ENCODE results near the gene EIF2AK3.
A peak's percentile ranks its signal among the peaks of the same experiment; 100 is the strongest.
"Not testable (repeated sequence)": the region's sequence is repeated elsewhere in the genome, so short reads cannot be mapped to it uniquely, and the experiment has no call there.

Gene EIF2AK3

DNA sequence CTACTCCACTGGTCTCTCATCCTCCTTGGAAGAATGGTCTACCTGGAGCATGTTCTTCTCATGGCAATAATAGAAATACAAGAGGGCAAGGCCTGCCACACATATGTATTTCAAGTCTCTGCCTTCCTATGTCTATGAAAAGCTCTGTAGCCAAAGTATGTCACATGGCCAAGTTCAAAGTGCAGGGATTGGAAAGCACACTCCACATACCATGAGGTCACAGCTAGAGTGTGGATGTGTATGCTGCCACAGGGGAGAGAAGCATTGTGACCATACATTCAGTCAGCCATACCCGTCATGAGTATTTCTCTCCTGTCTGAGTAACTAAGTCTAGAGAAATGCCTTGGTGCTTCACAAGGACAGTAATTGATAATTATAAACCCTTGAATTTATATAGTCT, 8.8 kb upstream of the EIF2AK3 start:
- DNase-seq: no peak

DNA sequence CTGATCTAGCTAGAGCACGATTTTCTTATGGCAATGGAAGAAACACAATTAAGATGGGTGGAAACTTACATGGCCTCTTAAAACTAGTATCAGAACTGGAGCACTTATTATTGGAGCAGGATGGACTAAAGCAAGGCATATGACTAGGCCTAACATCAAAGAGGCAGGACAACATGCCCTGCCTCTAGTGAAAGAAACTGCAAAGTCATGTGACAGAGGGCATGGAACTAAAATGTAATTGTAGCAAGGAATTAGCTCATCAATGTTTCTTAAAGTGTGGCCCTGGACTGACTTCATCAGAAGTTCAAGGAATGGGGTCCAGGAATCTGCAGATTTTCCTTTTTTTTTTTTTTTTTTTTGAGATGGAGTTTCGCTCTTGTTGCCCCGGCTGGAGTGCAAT, 5.3 kb upstream of the EIF2AK3 start:
- DNase-seq: no peak

DNA sequence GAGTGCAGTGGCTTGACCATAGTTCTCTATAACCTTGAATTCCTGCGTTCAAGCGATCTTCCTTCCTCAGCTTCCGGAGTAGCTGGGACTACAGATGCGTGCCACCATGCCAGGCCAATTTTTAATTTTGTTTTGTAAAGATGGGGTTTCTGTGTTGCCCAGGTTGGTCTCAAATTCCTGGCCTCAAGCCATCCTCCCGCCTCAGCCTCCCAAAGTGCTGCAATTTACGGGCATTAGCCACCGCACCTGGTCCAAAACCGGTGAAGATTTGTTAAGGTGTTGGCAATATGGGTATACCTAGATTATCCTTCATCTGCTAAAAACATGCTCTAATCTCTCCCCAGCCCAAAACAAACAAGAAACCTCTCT, 1.3 kb upstream of the EIF2AK3 start:
- no peak for DNase-seq

DNA sequence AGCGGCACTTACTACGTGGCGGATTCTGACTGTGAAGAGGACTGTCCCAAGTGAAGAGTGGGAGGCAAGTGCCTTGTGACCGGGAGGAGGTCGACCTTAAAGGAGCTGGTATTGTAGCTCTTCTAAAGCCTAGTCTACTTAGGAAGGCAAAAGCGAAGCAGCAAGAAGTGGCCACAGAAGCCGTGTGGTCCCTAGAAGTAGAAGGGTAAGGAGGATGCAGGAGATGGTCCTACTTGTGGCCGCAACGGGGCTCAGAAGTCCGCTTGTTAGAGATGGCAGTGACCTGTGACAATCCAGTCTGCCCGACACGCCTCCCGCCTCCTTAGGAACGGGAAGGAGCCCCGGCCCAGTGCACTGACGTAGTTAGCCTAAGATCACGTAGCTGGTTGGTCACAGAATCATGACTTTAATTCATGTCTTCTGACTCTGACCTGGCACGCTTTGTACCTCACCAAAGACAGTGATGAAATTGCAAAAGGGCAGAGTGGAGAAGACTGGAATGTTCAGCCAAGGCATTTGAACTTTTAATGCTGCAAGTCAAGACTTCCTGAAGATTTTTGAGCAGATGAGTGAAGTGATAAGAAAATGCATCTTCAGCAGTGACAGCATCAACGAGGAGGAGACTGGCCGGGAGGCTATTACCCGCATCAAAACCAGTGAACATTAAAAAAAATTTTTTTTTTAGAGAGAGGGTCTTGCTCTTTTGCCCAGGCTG, 749 bp upstream of the EIF2AK3 start:
- DNase-seq: peak; percentile 94

DNA sequence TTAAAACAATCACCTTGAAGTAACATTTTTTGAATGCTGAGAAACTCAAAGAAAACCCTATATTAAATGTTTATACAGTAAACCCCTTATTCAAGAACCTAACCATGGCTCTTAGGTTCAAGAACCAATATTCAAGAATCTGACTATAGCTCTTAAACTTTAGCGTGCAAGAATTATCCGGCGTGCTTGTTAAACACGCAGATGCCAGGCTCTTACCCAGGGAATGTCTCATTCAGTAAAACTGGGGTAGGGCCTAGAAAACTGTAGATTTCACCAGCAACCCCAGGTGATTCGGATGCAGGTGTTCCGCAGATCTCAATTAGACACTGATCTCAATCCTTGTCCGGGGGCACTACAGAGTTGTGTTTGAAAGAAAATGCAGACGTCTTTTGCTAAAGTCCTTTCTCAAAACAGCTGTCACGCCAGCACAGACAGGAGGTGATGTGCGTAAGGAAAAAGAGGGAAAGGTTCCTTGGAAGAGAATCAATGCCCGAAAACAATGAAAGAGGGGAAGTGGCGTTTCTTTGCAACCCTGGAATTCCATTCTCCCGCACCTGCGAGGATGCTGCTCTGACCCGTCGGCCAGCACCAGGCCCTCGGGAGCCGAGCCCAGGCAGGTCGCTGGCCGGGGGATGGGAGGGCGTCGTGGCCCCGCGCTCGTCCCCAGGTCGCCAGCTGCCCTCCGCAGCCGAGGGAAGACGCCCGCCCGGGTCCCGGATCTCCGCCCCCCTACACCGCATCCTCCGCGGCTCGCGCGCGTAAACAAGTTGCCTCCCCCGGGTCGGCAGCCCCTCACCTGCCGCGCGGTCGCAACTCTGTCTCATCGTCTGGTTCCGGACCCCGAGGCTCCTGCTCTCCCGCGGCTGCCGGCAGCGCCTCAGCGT, 851 bp downstream of the EIF2AK3 start:
- no peak for DNase-seq

DNA sequence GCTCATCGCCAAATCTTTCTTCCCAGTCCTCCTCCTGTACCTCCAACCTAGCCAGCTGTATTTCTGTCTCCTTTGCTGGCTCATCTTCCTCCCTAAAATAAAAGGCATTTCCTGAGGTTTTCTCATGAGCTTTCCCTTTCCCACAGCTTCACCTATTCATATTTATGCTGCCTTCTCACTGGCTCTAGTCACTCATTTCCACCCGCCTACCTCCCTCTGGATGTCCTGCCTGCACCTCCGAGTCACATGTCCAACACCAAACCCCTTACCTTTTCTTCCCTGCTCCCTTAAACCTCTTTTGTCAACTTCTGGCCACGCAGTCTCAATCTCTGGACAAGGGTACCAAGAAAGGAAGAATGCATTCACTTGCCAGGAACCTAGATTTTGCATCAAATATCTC, 2.8 kb downstream of the EIF2AK3 start:
- DNase-seq: no peak

DNA sequence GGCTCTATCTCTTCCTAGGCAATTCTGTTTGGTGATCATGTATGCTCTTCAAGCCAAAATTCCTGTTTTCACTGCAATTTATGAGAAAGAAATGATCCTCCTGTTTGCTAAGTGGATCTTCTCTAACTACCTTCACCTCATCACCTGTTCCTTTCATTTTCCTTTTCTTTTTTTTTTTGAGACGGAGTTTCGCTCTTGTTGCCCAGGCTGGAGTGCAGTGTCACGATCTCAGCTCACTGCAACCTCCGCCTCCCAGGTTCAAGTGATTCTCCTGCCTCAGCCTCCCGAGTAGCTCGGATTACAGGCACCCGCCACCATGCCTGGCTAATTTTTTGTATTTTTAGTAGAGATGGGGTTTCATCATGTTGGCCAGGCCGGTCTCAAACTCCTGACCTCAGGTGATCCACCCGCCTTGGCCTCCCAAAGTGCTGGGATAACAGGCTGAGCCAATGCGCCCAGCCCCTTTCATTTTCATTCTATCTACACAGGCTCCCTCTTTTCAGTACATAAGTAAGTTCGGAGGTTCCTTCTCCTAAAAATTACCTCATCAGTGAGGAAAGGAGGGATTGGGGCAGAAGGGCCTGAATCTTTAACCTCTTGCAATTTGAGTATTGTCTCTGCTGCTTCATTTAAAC, 3.3 kb downstream of the EIF2AK3 start:
- not testable (repeated sequence) for DNase-seq

DNA sequence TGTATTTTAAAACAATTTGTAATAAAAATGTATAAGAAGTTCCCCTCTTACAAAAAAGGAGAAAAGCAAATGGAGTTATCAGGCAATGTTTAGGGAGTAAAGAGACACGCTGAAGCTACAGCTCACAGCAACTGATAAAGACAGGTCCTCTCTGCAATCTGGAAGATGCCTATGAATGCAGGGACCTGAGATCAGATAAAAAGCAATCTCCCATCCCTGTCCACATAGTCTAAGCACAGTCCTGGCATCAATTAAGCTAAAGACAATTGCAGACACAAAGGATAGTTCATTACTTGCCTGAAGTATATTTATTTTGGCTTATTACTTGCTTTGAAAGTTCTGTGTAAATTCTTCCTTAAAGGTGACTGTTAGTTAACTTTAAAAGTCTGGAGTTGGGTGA, 5.0 kb downstream of the EIF2AK3 start:
- DNase-seq: no peak

DNA sequence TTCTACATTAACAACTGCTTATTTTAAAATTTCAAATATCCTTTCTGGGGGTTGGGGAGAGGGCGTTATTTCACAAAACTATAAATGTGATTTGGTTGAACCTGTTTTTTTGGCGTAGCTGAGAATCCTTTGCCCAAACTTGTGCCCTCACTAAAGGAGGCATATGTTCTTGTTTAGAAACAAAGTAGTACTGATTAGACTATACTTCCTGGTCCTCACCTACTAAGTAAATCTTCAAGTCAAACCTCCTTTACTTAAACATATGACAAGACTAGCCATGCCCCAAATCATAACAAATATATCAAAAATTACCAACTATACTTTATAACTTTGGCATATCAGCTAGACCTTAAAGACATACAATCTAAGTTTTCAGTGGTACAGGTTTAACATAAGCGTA, 5.8 kb downstream of the EIF2AK3 start:
- no peak for DNase-seq

DNA sequence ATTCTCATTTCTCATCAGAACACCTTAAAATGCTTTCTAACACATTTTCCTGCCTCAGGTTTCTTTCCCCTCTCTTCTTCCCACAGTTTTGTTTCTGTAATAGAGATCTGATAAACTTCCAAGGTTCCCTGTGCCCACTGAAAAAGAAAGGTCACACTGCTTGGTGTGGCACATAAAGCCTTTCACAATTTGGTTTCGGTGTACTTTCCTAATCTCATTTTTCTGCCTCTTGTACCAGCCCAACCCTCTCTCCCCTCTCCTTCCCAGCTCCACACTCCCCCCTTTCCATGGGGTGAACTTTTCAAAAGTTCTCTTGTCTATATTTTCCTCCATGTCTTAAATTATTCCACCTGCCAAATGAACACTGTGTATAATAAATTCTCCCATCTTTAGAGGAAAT, 7.2 kb downstream of the EIF2AK3 start:
- no peak for DNase-seq

DNA sequence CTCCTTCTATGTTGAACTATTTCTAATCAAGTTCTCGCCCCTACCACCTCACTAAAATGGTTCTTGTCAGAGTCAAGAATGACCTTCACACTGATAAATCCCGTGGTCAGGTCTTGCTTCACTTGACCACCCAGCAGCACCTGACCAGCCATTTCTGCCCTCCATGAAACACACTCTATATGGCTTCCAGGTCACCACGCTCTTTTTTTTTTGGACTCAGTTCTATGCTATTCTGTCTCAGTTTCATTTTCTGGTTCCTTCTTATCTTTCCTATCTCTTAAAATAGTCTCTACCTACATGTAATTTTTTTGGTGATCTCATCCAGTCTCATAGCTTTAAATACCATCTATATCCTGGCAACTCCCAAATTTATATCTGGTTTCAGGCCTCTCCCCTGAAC, 11.4 kb downstream of the EIF2AK3 start:
- DNase-seq: no peak

DNA sequence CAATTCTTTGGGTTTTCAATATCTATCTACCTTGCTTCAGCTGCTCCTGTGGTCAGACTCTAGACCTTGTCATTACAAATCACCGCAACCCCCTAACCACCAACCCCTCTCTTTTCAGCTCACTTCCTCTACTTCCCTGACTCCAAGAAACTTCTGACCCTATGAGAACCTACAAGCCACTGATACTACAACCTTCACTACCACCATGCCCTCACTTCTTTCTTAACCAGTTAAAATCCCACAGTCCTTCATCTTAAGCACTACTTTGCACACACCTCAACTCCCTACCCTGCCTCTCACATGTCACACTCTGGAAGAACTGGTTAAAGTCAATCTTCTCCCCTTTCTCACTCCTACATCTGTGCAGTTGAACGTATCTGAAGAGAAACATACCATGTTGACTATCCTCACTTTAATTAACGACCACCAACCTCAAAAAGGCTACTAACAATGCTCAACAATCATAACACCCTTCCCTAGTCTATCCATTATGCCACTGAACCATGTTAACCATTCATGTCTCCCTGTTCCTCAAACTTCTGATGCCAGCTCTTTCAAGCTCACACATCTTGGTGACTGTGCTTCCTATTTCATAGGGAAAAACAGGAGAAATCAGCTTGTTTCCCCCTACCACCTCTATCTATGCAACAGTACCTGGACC, 12.6 kb downstream of the EIF2AK3 start:
- no peak for DNase-seq

DNA sequence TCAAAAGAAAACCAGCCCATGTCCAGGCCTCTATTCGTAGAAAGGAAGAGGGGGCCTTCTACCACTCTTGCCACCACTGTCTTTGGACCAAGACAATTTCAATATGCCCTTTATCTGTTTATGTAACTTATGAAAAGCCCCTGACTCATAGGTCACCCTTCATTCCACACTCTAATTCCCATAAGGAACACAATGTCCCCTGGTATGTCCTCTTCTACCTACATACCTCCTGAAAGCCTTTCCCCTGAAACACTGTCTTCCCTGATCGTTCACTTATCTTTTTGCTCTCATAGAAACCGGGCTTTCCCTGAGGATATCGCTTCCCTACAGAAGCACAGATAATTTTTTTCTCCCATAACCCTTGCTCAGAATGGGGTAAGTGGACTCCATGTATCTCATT, 13.3 kb downstream of the EIF2AK3 start:
- DNase-seq: no peak

DNA sequence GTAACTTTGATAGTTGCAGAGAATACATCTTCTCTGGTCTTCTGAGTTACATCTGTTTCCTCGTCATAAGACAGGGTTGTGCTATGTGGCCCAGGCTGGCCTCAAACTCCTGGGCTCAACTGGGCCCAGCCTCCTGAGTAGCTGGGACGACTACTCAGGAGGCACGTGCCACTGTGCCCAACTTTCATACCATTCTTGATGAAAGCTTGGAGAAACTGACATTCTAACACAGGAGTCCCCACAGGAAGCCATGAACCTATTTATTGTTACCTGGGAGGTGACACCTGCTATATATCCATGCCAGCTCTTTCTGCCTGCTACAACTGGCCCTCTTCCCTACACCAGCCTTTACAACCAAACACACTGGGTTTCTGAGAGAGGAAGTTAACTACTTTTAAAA, 19.1 kb downstream of the EIF2AK3 start:
- no peak for DNase-seq

DNA sequence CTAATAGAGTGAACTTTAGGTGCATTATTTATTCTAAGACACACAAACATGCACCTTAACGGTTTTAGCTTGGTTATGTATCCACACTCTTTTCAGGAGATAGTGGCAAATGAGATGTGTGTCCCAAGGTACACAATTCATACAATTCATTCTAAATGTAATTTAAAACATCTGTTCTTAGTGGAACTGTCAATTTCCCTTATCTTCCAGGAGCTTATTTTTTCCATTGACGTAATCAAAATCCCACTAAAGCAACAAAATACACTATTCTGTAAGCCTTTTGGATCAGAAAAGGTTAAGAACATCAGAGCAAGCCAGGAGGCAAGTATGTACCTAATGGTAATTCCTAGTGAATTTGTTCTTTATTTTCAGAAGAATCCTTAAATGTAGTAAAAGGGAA, 19.8 kb downstream of the EIF2AK3 start:
- no peak for DNase-seq

DNA sequence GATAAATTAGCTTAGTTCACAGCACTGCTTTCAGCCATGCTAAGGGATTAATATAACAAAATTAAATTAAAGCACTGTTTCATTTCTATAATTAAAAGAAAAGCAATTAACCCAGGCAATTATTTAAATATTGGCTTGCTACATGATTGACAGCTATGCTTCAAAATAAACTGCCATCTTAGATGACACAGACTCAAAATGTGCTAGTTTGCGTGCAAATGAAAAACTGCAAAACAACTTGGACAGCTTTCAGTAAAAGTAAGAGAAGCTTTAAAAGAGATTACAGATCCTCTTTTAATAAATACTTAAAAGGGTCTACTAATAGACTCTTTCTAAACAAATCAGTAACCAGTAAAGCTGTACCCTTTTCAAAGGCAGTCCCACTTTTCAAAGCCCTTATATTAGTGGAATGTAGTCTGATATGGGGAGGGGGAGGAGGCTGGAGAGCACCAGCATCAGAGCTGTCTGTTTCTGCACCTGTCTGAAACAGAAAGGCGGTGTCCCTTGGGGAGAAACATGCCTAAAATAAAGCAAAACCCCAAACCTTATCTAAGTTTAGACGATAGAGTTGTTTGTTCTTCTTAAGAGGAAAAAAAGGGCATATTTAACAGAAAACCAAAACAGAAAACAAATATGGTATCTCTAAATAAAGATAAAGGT, 20.8 kb downstream of the EIF2AK3 start:
- no peak for DNase-seq

DNA sequence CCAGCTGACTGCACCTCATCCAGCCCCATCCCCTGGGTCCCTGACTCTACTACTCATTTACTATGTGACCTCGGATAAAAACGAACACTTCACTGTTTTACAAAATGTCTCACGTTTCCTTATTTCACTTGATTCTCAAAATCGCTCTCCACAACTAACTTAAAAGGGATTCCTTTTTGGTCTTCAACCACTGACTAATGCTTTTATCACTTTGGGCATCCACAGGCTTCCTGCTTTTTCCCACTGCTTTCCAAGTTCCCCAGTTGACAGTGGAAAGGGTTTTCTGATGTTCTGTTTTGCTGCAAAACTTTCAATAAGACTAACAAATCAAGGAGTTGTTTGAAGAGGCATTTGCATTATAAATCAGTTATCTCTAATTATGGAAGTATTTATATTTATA, 24.1 kb downstream of the EIF2AK3 start:
- DNase-seq: peak; percentile 58

DNA sequence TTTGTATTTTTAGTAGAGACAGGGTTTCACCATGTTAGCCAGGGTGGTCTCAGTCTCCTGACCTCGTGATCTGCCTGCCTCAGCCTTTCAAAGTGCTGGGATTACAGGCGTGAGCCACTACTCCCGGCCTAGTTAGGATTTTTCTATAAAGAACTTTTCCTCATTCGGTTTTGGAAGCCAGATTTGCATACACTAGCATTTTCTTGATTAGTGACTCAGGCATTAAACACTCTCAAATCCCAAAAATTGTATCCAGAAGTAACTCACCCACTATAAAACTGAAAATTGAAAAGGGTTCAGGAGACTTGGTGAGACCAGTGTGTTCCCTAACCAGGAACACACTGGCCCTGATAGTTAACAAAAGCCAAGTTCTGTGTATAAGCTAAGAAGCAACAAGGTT, 25.2 kb downstream of the EIF2AK3 start:
- no peak for DNase-seq

DNA sequence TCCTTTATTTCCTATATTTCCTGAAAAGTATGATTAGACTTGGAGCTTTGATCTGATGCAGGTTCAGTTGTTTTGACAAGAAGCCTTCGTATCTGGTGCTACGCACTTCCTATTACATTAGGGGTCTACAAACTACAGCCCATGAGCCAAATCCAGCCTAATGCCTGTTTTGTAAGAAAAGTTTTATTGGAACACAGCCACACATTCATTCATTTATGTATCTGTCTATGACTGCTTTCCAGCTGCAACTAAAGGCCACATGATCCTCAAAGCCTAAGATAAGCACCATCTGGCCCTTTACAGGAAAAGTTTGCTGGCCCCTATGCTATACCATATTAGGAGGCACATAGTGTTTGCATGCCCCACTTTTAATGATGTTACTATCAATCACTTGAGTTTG, 26.0 kb downstream of the EIF2AK3 start:
- no peak for DNase-seq

DNA sequence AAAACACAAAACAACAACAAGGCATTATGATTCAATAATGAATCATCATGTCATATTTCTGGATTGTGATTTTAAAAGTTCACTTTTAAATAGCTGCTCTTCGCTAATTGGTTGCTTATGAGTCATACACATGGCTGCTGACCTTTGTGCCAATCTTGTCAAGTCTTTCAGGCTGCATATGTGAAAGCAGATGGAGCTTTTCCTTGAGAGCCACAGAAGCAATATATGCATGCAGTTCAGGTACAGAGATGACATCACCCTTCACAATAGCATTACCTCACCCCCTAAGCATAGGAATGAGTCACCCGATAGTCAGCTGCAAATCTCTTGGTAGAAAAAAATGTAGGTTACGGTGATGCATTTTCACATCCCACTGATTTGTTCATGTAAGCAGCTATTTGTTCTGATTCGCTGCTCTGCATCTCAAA, 27.2 kb downstream of the EIF2AK3 start:
- DNase-seq: peak; percentile 94

DNA sequence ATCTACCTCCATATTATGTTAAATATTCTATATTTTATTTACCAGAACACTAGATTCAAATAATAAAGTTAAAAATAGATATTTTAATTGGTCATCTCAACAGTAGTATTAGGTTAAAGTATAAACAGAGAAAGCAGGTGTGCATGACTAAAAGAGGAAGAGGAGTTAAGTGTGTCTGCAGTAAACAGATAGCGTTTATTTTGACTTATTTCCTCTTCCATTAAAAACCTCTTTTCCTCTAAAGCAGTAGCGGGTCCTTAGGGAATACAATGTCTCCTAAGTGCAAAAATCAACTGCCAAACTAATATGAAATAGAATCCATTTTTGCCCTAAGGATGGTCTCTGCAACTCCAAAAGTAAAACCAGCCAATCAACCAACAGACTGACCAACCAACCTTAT, 27.7 kb downstream of the EIF2AK3 start:
- no peak for DNase-seq

DNA sequence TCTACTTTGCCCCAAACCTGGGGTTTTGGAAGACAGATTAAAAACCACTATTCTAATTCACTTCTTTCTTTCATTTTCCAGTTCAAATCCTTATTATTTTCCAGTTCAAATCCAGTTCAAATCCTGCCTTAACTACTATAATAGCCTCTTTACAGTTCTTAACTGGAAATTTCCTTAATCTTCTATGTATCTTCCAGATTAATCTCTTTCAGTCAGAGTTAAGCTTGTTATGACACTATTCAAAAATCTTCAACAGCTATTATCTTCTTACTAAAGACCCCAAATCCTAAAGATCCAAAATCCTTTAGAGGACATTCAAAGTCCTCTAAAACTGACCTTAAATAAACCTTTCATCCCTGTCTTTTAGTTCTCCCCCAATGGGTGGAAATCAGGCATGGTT, 30.1 kb downstream of the EIF2AK3 start:
- DNase-seq: no peak

All from fibroblast of skin of right biceps (primary cell).